HG03280 (cell line): ENCODE measurements around the gene TPRX1.

Source experiments
- ATAC-seq: cut with Tn5 transposase; IDR thresholded peaks from one replicate; pipeline ENCODE4 v1.9.1; 2021; ENCODE audit warnings: mild to moderate bottlenecking, moderate library complexity; ENCODE audit not compliant: unreplicated experiment

The TPRX1 gene

DNA sequence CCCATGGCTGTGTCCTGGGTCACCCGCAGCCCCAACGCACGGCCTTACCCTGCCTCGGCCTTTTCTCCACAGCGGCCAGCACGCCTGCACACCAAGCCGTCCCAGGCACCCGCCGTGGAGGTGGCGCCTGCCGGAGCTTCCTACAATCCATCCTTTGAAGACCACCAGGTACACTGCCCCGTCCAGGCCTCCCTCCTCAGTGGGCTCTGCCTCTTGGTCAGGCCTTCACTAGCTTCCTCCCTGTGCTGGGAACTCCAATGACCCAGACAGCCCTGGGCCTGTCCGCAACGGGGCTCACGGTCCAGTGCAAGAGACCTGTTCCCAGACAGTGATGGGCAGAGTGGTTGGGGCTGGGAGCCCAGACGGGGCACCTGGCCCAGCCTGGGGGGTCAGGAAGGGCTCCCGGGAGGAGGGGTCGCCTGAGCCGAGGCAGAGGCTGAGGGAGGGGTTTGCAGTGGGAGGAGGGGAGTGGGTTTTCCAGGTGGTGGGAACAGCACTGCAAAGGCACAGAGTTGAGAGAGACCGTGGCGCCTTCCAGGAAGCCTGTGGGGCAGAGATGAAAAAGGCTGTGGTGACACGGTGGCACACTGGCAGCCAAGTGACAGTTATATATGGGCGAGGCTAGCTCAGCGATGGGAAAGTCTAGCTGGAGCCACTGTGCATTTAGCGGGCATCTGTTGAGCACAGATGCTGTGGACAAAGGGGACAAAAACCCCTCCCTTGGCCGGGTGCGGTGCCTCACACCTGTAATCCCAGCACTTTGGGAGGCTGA, 51.7 kb downstream of the TPRX1 start:
- no peak for ATAC-seq
